A673 (cell line): ENCODE data around the gene MLH3. TPM values are rescaled to one million over a fixed set of nuclear protein-coding genes. Genes with fewer than 3 reads are reported as not detected.

Source experiments
- BruUV-seq: library from RNA; stranded (reverse); fragments of 400-500 nt; replicated peaks from 2 replicates; lab custom pipeline; 2021; lab: Mats Ljungman, UMichigan
- CTCF ChIA-PET: fragments of 300-600 bp; sonication (Branson Sonifier 250); formaldehyde crosslinking; loops from one replicate; lab custom pipeline; 2022; ENCODE audit warnings: antibody characterized with exemption; lab: Charles Lee
- POLR2A ChIA-PET: fragments of 300-600 bp; sonication (Branson Sonifier 250); formaldehyde crosslinking; loops from one replicate; lab custom pipeline; 2022; ENCODE audit warnings: antibody characterized with exemption; ENCODE audit not compliant: low non-redundant PET; lab: Charles Lee
- DNase-seq: peaks from one replicate; pipeline ENCODE4 v3.0.0-alpha.2; 2015; ENCODE audit warnings: low spot score
- H3K27ac ChIP-seq: fragments of 200-600 bp; sonication (generic); 2 replicates; pipeline ENCODE4 v1.5.1; 2016; ENCODE audit warnings: mixed run types, low read depth, mild to moderate bottlenecking, mixed read lengths, antibody characterized with exemption, low read length; ENCODE audit not compliant: poor library complexity, severe bottlenecking
- H3K27me3 ChIP-seq: fragments of 200-600 bp; sonication (generic); replicated peaks from 2 replicates; pipeline ENCODE4 v1.6.1; 2017; ENCODE audit warnings: mixed run types, low read depth, mild to moderate bottlenecking, mixed read lengths, antibody characterized with exemption, low read length; ENCODE audit not compliant: insufficient read depth, poor library complexity
- H3K36me3 ChIP-seq: fragments of 200-600 bp; sonication (generic); 2 replicates; pipeline ENCODE4 v1.6.1; 2016; ENCODE audit warnings: mixed run types, mild to moderate bottlenecking, mixed read lengths, antibody characterized with exemption, low read length; ENCODE audit not compliant: insufficient read depth, poor library complexity, severe bottlenecking
- H3K4me1 ChIP-seq: fragments of 200-600 bp; sonication (generic); 2 replicates; pipeline ENCODE4 v1.6.1; 2017; ENCODE audit warnings: mixed run types, mild to moderate bottlenecking, mixed read lengths, antibody characterized with exemption, low read length; ENCODE audit not compliant: insufficient read depth, poor library complexity, severe bottlenecking
- H3K4me3 ChIP-seq: fragments of 200-600 bp; sonication (generic); 2 replicates; pipeline ENCODE4 v1.5.1; 2016; ENCODE audit warnings: low read depth, mixed run types, mild to moderate bottlenecking, mixed read lengths, low read length; ENCODE audit not compliant: poor library complexity, severe bottlenecking
- H3K9me3 ChIP-seq: fragments of 200-600 bp; sonication (generic); 2 replicates; pipeline ENCODE4 v1.6.1; 2016; ENCODE audit warnings: mixed run types, low read depth, mild to moderate bottlenecking, mixed read lengths, antibody characterized with exemption, low read length; ENCODE audit not compliant: poor library complexity, severe bottlenecking
- EZH2 ChIP-seq: fragments of 200-600 bp; sonication (generic); IDR thresholded peaks from 2 replicates; pipeline ENCODE4 v1.6.1; 2017; ENCODE audit warnings: borderline replicate concordance, low read depth, mild to moderate bottlenecking, mixed read lengths, antibody characterized with exemption, low read length; ENCODE audit not compliant: poor library complexity, severe bottlenecking
- intact Hi-C: fragments of 100-400 bp; cut with micrococcal nuclease; formaldehyde crosslinking; loops from one replicate; pipeline ENCODE4 v1.10.0; 2022; ENCODE audit not compliant: unreplicated experiment
- total RNA-seq: library from RNA; stranded (reverse); gene quantifications from 2 replicates; pipeline ENCODE4 v1.2.3, GENCODE V29; 2021
- TF ChIP-seq, protein P1 (sequence below): fragments of 300-800, 200-600 bp; sonication (generic); conservative IDR thresholded peaks from 2 replicates; pipeline ENCODE4 v1.5.1; 2017; ENCODE audit warnings: low read depth, mild to moderate bottlenecking, antibody characterized with exemption, low read length, moderate library complexity, mixed read lengths

MLH3 gene
- total RNA-seq, 1 experiment from 2014 or later, result 24.0 TPM

DNA sequence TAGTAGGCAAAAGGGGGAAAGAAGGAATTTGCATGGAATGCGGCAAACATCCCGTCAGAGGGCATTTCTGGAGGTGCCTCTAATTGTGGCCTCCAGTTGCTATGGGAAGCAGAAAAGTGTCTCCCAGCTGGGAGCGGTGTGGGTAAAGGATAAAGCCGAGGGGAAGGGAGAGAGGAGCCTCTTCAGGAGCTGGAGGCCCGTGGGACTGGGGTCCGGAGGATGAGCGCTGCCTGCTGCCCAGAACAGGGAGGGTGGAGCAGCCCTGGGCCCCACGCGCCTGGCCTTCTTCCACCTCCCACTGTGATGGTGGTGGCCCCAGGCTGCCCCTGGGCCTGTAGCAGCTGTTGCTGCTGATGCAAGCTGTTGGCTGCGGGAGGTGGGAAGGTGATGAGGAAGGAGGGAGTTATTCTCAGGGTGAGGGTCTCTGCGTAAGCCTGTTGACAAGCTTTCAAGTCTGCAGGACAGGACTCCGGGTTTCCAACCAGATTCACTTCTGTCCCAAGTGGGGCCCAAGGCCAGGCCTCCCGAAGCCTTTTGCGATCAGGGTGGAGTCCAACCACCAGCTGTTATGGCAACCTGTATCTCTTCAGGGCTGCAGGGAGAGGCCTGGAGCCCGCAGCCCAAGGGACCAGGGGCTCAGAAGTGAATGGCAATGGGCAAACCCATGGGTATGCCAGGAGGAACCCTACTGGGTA, 76.8 kb downstream of the MLH3 start:
- H3K36me3 ChIP-seq, result no peaks in the 10 kb centered on the region
- intact Hi-C loops, result no loop called here
- H3K27me3 ChIP-seq, result no peaks in the 10 kb centered on the region
- H3K4me1 ChIP-seq, result peaks cover 24% of the 10 kb centered on the region
- CTCF ChIA-PET, result interaction anchor here (0.6 to 0.8 kb wide), 2 partner anchors 16 to 30 kb away, joined by 3 read pairs; no protein-coding TSS in a partner anchor
- BruUV-seq, result no TSS peak
- TF ChIP-seq, protein P1, sequence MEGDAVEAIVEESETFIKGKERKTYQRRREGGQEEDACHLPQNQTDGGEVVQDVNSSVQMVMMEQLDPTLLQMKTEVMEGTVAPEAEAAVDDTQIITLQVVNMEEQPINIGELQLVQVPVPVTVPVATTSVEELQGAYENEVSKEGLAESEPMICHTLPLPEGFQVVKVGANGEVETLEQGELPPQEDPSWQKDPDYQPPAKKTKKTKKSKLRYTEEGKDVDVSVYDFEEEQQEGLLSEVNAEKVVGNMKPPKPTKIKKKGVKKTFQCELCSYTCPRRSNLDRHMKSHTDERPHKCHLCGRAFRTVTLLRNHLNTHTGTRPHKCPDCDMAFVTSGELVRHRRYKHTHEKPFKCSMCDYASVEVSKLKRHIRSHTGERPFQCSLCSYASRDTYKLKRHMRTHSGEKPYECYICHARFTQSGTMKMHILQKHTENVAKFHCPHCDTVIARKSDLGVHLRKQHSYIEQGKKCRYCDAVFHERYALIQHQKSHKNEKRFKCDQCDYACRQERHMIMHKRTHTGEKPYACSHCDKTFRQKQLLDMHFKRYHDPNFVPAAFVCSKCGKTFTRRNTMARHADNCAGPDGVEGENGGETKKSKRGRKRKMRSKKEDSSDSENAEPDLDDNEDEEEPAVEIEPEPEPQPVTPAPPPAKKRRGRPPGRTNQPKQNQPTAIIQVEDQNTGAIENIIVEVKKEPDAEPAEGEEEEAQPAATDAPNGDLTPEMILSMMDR, result no peak
- TF ChIP-seq EZH2, result no peak
- no peaks in the 10 kb centered on the region for H3K9me3 ChIP-seq
- H3K27ac ChIP-seq, result no peak overlapping the region
- POLR2A ChIA-PET, result no interaction called here
- no peak for DNase-seq
- H3K4me3 ChIP-seq, result no peak overlapping the region

GRCh38 chr14:74973905-74974363, 77.3 kb downstream of the MLH3 start:
- ChIA-PET POLR2A (no interaction called here), CTCF (no interaction called here)
- Histone ChIP-seq H3K36me3 (no peaks in the 10 kb centered on the region), H3K27me3 (no peaks in the 10 kb centered on the region), H3K9me3 (no peaks in the 10 kb centered on the region), H3K4me1 (peaks cover 18% of the 10 kb centered on the region), H3K27ac (no peak overlapping the region), H3K4me3 (no peak overlapping the region)
- intact Hi-C loops, result no loop called here
- DNase-seq, result no peak
- no TSS peak for BruUV-seq
- TF ChIP-seq EZH2, result no peak
- TF ChIP-seq, protein P1, result no peak

DNA sequence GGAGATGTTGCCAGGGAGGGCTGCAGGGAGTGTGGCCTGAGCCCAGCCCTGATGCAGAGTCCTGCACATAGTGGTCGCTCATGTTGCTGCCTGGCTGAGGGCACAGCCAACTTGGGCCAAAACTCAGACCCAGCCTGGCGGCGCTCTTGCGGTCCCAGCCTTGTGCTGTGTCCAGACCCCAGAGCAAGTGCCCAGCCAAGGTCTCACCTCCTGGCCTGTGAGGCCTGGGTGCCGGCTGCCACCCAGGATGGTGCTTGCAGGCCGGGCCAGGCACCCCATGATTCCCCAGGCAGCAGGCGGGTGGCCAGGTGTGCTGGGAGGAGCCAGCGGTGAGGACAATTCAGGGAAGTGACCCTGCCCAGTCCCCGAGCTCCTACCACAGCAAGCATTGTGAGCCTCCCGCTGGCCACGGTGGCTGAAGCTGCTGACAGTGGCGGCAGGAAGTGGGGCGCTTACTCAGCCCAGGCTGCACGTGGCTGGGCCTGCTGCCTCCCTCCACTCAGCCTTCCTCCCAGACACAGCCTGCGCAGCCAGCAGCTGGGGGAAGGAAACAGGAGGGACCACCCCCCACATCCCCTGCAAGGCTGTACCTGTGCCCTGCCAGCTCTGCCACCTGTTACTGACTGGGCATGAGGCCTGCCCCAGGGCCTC, 78.1 kb downstream of the MLH3 start:
- Histone ChIP-seq H3K27ac (no peak overlapping the region), H3K4me3 (no peak overlapping the region), H3K4me1 (peaks cover 10% of the 10 kb centered on the region), H3K27me3 (no peaks in the 10 kb centered on the region), H3K9me3 (no peaks in the 10 kb centered on the region), H3K36me3 (no peaks in the 10 kb centered on the region)
- CTCF ChIA-PET, result no interaction called here
- no TSS peak for BruUV-seq
- no peak for DNase-seq
- intact Hi-C loops, result no loop called here
- TF ChIP-seq, protein P1, result no peak
- no peak for TF ChIP-seq EZH2
- POLR2A ChIA-PET, result no interaction called here
